ENCODE data around the gene TINAGL1. TPM values are rescaled to one million over a fixed set of nuclear protein-coding genes. Genes with fewer than 3 reads are reported as not detected.

Gene TINAGL1
- total RNA-seq, 1 experiment from 2014 or later, result 430 TPM

GRCh38 chr1:31617916-31618746, 41.8 kb downstream of the TINAGL1 start:
- peak overlapping the region; percentile 71 for H3K4me3 Mint-ChIP-seq (ENCODE audit: low read depth, unreplicated experiment)
- intact Hi-C loops (cut with micrococcal nuclease; ENCODE audit: unreplicated experiment), result no loop called here
- no TSS peak for BruUV-seq (replicated peaks)
- H3K27ac Mint-ChIP-seq (ENCODE audit: unreplicated experiment), result no peak overlapping the region
- DNase-seq, result peak; percentile 69
- peaks cover 7% of the 10 kb centered on the region for H3K4me1 Mint-ChIP-seq (ENCODE audit: low read depth, unreplicated experiment)
- CTCF ChIA-PET, result interaction anchor here (0.6 to 1.4 kb wide), 8 partner anchors 12 to 1824 kb away, joined by 3 to 5 read pairs (median 3); no protein-coding TSS in a partner anchor
- peaks cover 44% of the 10 kb centered on the region for H3K27me3 Mint-ChIP-seq (ENCODE audit: unreplicated experiment)
- H3K36me3 Mint-ChIP-seq (ENCODE audit: insufficient read depth, unreplicated experiment), result peaks cover 6% of the 10 kb centered on the region
- H3K9me3 Mint-ChIP-seq (ENCODE audit: low read depth, unreplicated experiment), result no peaks in the 10 kb centered on the region
- peak; percentile 92 for TF ChIP-seq CTCF (IDR thresholded peaks at IDR 0.05; ENCODE audit: unreplicated experiment)

- DNase-seq, result no peak
- peaks cover 44% of the 10 kb centered on the region for H3K27me3 Mint-ChIP-seq (ENCODE audit: unreplicated experiment)
- H3K4me1 Mint-ChIP-seq (ENCODE audit: low read depth, unreplicated experiment), result peaks cover 7% of the 10 kb centered on the region
- BruUV-seq (replicated peaks), result no TSS peak
- H3K4me3 Mint-ChIP-seq (ENCODE audit: low read depth, unreplicated experiment), result no peak overlapping the region
- no peak for TF ChIP-seq CTCF (IDR thresholded peaks at IDR 0.05; ENCODE audit: unreplicated experiment)
- CTCF ChIA-PET, result interaction anchor here (0.6 to 1.4 kb wide), 7 partner anchors 13 to 1825 kb away, joined by 3 to 5 read pairs (median 3); partner anchors contain the start of gene PEF1
- peaks cover 14% of the 10 kb centered on the region for H3K36me3 Mint-ChIP-seq (ENCODE audit: insufficient read depth, unreplicated experiment)
- intact Hi-C loops (cut with micrococcal nuclease; ENCODE audit: unreplicated experiment), result no loop called here
- no peaks in the 10 kb centered on the region for H3K9me3 Mint-ChIP-seq (ENCODE audit: low read depth, unreplicated experiment)
- no peak overlapping the region for H3K27ac Mint-ChIP-seq (ENCODE audit: unreplicated experiment)
These were observed 42.9 kb downstream of the TINAGL1 start for GRCh38 chr1:31618916-31619846.

GRCh38 chr1:31620631-31621497, 44.5 kb downstream of the TINAGL1 start:
- intact Hi-C loops (cut with micrococcal nuclease; ENCODE audit: unreplicated experiment), result no loop called here
- Mint-ChIP-seq H3K4me3 (ENCODE audit: low read depth, unreplicated experiment) (no peak overlapping the region), H3K4me1 (ENCODE audit: low read depth, unreplicated experiment) (peaks cover 7% of the 10 kb centered on the region), H3K27me3 (ENCODE audit: unreplicated experiment) (peaks cover 36% of the 10 kb centered on the region), H3K9me3 (ENCODE audit: low read depth, unreplicated experiment) (no peaks in the 10 kb centered on the region), H3K27ac (ENCODE audit: unreplicated experiment) (no peak overlapping the region), H3K36me3 (ENCODE audit: insufficient read depth, unreplicated experiment) (peaks cover 14% of the 10 kb centered on the region)
- CTCF ChIA-PET, result no interaction called here
- no peak for DNase-seq
- no peak for TF ChIP-seq CTCF (IDR thresholded peaks at IDR 0.05; ENCODE audit: unreplicated experiment)
- BruUV-seq (replicated peaks), result no TSS peak

GRCh38 chr1:31621498-31621820, 45.1 kb downstream of the TINAGL1 start:
- BruUV-seq (replicated peaks), result no TSS peak
- intact Hi-C loops (cut with micrococcal nuclease; ENCODE audit: unreplicated experiment), result no loop called here
- H3K4me1 Mint-ChIP-seq (ENCODE audit: low read depth, unreplicated experiment), result peaks cover 7% of the 10 kb centered on the region
- H3K9me3 Mint-ChIP-seq (ENCODE audit: low read depth, unreplicated experiment), result no peaks in the 10 kb centered on the region
- peaks cover 30% of the 10 kb centered on the region for H3K27me3 Mint-ChIP-seq (ENCODE audit: unreplicated experiment)
- CTCF ChIA-PET, result no interaction called here
- peaks cover 14% of the 10 kb centered on the region for H3K36me3 Mint-ChIP-seq (ENCODE audit: insufficient read depth, unreplicated experiment)
- DNase-seq, result no peak
- no peak overlapping the region for H3K4me3 Mint-ChIP-seq (ENCODE audit: low read depth, unreplicated experiment)
- TF ChIP-seq CTCF (IDR thresholded peaks at IDR 0.05; ENCODE audit: unreplicated experiment), result no peak
- no peak overlapping the region for H3K27ac Mint-ChIP-seq (ENCODE audit: unreplicated experiment)

Data from Calu3 (cell line).